Endothelial cell of umbilical vein (primary cell): ENCODE data around the gene HSPB6. TPM values are rescaled to one million over a fixed set of nuclear protein-coding genes. Genes with fewer than 3 reads are reported as not detected.

Experiments
- Bru-seq: library from RNA; stranded (reverse); fragments of 400-500 nt; gene quantifications from one replicate; lab custom pipeline; 2021; lab: Mats Ljungman, UMichigan
- BruChase-seq, 2 experiments: library from RNA; stranded (reverse); fragments of 400-500 nt; gene quantifications; one replicate each; lab custom pipeline; 2021; lab: Mats Ljungman, UMichigan
- BruUV-seq: library from RNA; stranded (reverse); fragments of 400-500 nt; replicated peaks from 2 replicates; lab custom pipeline; 2021; lab: Mats Ljungman, UMichigan
- CTCF ChIA-PET: fragments of 300-600, 350-600 bp; sonication (Branson Sonifier 250); formaldehyde crosslinking; loops from one replicate; lab custom pipeline; 2021; ENCODE audit warnings: antibody characterized with exemption, inconsistent platforms; lab: Charles Lee
- POLR2A ChIA-PET: fragments of 300-600, 350-600 bp; sonication (Branson Sonifier 250); formaldehyde crosslinking; loops from one replicate; lab custom pipeline; 2021; ENCODE audit warnings: antibody characterized with exemption, inconsistent platforms; lab: Charles Lee
- DNase-seq: peaks from one replicate; pipeline ENCODE4 v3.0.0-alpha.2; 2011; ENCODE audit warnings: low read depth, low spot score
- FAIRE-seq: peaks from 2 replicates; lab custom pipeline; 2011; peaks lifted over from hg19 to GRCh38; lab: Jason Lieb, UNC
- H2AFZ ChIP-seq: 2 replicates; pipeline ENCODE4 v1.6.0; 2012; ENCODE audit warnings: low read depth, low read length, control low read depth, inconsistent platforms
- H3K27ac ChIP-seq: 2 replicates; pipeline ENCODE4 v1.5.1; 2011; ENCODE audit warnings: low read depth, mild to moderate bottlenecking, control low read depth, low read length, moderate library complexity; ENCODE audit not compliant: insufficient read depth
- H3K27me3 ChIP-seq, 2 experiments: 2 replicates each; pipeline versions ENCODE4 v1.6.0 to v1.6.1; 2011; ENCODE audit warnings: low read length in 2 of 2, mixed read lengths in 1 of 2; ENCODE audit not compliant: control insufficient read depth in 2 of 2, insufficient read depth in 2 of 2
- H3K36me3 ChIP-seq, 2 experiments: 2 replicates in 1 of 2; 3 replicates in 1 of 2; pipeline ENCODE4 v1.5.1; 2011; ENCODE audit warnings: low read length in 2 of 2, mild to moderate bottlenecking in 1 of 2, moderate library complexity in 1 of 2; ENCODE audit not compliant: control insufficient read depth in 2 of 2, insufficient read depth in 2 of 2; ENCODE audit errors: extremely low read depth in 1 of 2
- H3K4me1 ChIP-seq: 3 replicates; pipeline ENCODE4 v1.5.1; 2011; ENCODE audit warnings: mild to moderate bottlenecking, low read length; ENCODE audit not compliant: control insufficient read depth, insufficient read depth; ENCODE audit errors: extremely low read depth
- H3K4me2 ChIP-seq: 2 replicates; pipeline ENCODE4 v1.6.1; 2011; ENCODE audit warnings: low read length, control low read depth, mixed read lengths; ENCODE audit not compliant: insufficient read depth
- H3K4me3 ChIP-seq, 3 experiments: fragments of 200-600 bp in 1 of 3; sonication (generic), shearing (Covaris generic) in 1 of 3; replicated peaks in 1 of 3; 2 replicates each; pipeline ENCODE4 v1.5.1; 2011 to 2016; ENCODE audit warnings: control low read depth in 3 of 3, low read length in 3 of 3, mild to moderate bottlenecking in 2 of 3, inconsistent platforms in 1 of 3, low read depth in 1 of 3, moderate library complexity in 1 of 3; ENCODE audit not compliant: insufficient read depth in 1 of 3
- H3K79me2 ChIP-seq: 2 replicates; pipeline ENCODE4 v1.6.0; 2012; ENCODE audit warnings: low read length, inconsistent platforms; ENCODE audit not compliant: control insufficient read depth, insufficient read depth
- H3K9ac ChIP-seq: replicated peaks from 2 replicates; pipeline ENCODE3; 2011; ENCODE audit warnings: low read length, control low read depth; ENCODE audit not compliant: insufficient read depth; ENCODE audit errors: extremely low read depth
- H3K9me1 ChIP-seq: replicated peaks from 3 replicates; pipeline ENCODE4 v1.6.0; 2011; ENCODE audit warnings: mild to moderate bottlenecking, low read length; ENCODE audit not compliant: control insufficient read depth, insufficient read depth; ENCODE audit errors: extremely low read depth
- H3K9me3 ChIP-seq: replicated peaks from 2 replicates; pipeline ENCODE4 v1.5.1; 2012; ENCODE audit warnings: low read length, inconsistent platforms; ENCODE audit not compliant: control insufficient read depth, insufficient read depth
- H4K20me1 ChIP-seq: replicated peaks from 2 replicates; pipeline ENCODE3; 2011; ENCODE audit warnings: mild to moderate bottlenecking, low read length; ENCODE audit not compliant: control insufficient read depth, insufficient read depth; ENCODE audit errors: extremely low read depth
- CTCF ChIP-seq, 2 donors: IDR thresholded peaks; 1 replicate in 1 of 2; 2 replicates in 1 of 2; pipeline ENCODE4 v1.5.1; 2011; ENCODE audit warnings: low read length in 2 of 2, mild to moderate bottlenecking in 2 of 2, moderate library complexity in 2 of 2, control low read depth in 1 of 2, inconsistent platforms in 1 of 2, low read depth in 1 of 2; ENCODE audit not compliant: insufficient read depth in 1 of 2; ENCODE audit errors: extremely low read depth in 1 of 2
- EZH2 ChIP-seq: IDR thresholded peaks from 2 replicates; pipeline ENCODE4 v1.6.1; 2012; ENCODE audit warnings: borderline replicate concordance, low read depth, mild to moderate bottlenecking, moderate library complexity, low read length, inconsistent platforms; ENCODE audit not compliant: severe bottlenecking
- FOS ChIP-seq: IDR thresholded peaks from 2 replicates; pipeline ENCODE4 v1.6.1; 2011; ENCODE audit warnings: mild to moderate bottlenecking, low read length, moderate library complexity, borderline replicate concordance; ENCODE audit not compliant: insufficient read depth
- GATA2 ChIP-seq: IDR thresholded peaks from 2 replicates; pipeline ENCODE4 v1.7.0; 2011; ENCODE audit warnings: low read depth, mild to moderate bottlenecking, moderate library complexity, mixed read lengths, low read length; ENCODE audit not compliant: insufficient read length, insufficient read depth
- JUN ChIP-seq: IDR thresholded peaks from 2 replicates; pipeline ENCODE4 v1.6.1; 2011; ENCODE audit warnings: borderline replicate concordance, low read depth; ENCODE audit not compliant: insufficient read length, insufficient read depth
- MAX ChIP-seq: IDR thresholded peaks from 2 replicates; pipeline ENCODE4 v1.6.1; 2011; ENCODE audit not compliant: insufficient read depth, insufficient read length
- MYC ChIP-seq: IDR thresholded peaks from one replicate; pipeline ENCODE4 v1.6.1; 2011; ENCODE audit warnings: mild to moderate bottlenecking, low read depth, low read length
- POLR2A ChIP-seq: IDR thresholded peaks from 2 replicates; pipeline ENCODE4 v1.6.1; 2012; ENCODE audit warnings: low read depth, mild to moderate bottlenecking, control low read depth, low read length
- POLR2AphosphoS5 ChIP-seq: IDR thresholded peaks from 2 replicates; pipeline ENCODE4 v1.6.1; 2012; ENCODE audit warnings: low read depth, mild to moderate bottlenecking, control low read depth, low read length, moderate library complexity; ENCODE audit not compliant: insufficient read depth
- dilution Hi-C: fragments of 300-500 bp; cut with MboI; formaldehyde crosslinking; loops from one replicate; pipeline ENCODE4 v1.15.0; 2019; ENCODE audit warnings: low sequenced_read_pairs; ENCODE audit not compliant: extremely low pct_ligation_motif_present
- intact Hi-C: fragments of 100-400 bp; cut with micrococcal nuclease; formaldehyde crosslinking; loops from one replicate; pipeline ENCODE4 v1.10.0; 2022
- long read RNA-seq: library from polyadenylated mRNA; stranded (forward); transcript quantifications from one replicate; pipeline ENCODE4 v2.0.0, GENCODE V29; 2021
- polyA minus RNA-seq, 3 experiments: library from RNA; depleted of rRNA, polyadenylated mRNA; stranded (reverse); fragments of >200 nt; gene quantifications; 1 replicate in 1 of 3; 2 replicates in 2 of 3; pipeline ENCODE4 v1.2.3, GENCODE V29; 2011
- polyA plus RNA-seq, 4 experiments: library from polyadenylated mRNA; depleted of rRNA in 3 of 4; stranded (reverse) in 3 of 4; unstranded in 1 of 4; fragments of >200 nt; gene quantifications; 2 replicates each; pipeline versions ENCODE4 v1.2.1 to v1.2.3, GENCODE V29; 2011 to 2012; ENCODE audit warnings: missing spikeins in 1 of 4
- total RNA-seq: library from RNA; stranded (reverse); gene quantifications from 2 replicates; pipeline ENCODE4 v1.2.3, GENCODE V29; 2021

The HSPB6 gene
- total RNA-seq (2.7 and 6.2 TPM in 2 replicates), polyA plus RNA-seq (2.3 and 3.4 TPM in 2 replicates), polyA minus RNA-seq (0.74 and 1.4 TPM in 2 replicates), Bru-seq, nascent RNA (percentile 36 among the genes with signal in this experiment), BruChase-seq, experiment 1, labeled RNA remaining after a 6-hour chase (percentile 42 among the genes with signal in this experiment), BruChase-seq, experiment 2, labeled RNA remaining after a 2-hour chase (percentile 26 among the genes with signal in this experiment)
- polyA plus RNA-seq (2011; cell fraction: cytosol; rRNA removed): 2.1 and 3.1 TPM in 2 replicates
- polyA plus RNA-seq (2011; cell fraction: nucleus; rRNA removed): 0.53 and 1.1 TPM in 2 replicates
- 9.0 and 24.4 TPM in 2 replicates for polyA plus RNA-seq (2012)
- 1.3 TPM for polyA minus RNA-seq (2011; cell fraction: cytosol; rRNA and poly(A)+ RNA removed)
- polyA minus RNA-seq (2011; cell fraction: nucleus; rRNA and poly(A)+ RNA removed): 0.67 and 1.2 TPM in 2 replicates
- long read RNA-seq, transcript HSPB6-201 (3 exons, 1,457 nt): major isoform, 5 of 6 reads
- long read RNA-seq, partial matches to known transcripts: 0 of 6 reads
- long read RNA-seq, other reads (novel, unspliced or antisense): 1 of 6 reads

- H3K9ac ChIP-seq: peak within 1 kb of the TSS; percentile 56
- POLR2A ChIA-PET: interaction anchor here (0.9 to 1.0 kb wide), 2 partner anchors 8 to 16 kb away, joined by 3 to 5 read pairs; partner anchors contain the start of gene LIN37
- no peaks in the 10 kb centered on the region for H3K9me1 ChIP-seq
- H3K79me2 ChIP-seq: peaks cover 14% of the 10 kb centered on the region
- H3K4me2 ChIP-seq: peak within 1 kb of the TSS; percentile 45
- peak within 1 kb of the TSS in 2 of 3 experiments; percentile 16 to 27 for H3K4me3 ChIP-seq
- no peak for TF ChIP-seq MYC
- TF ChIP-seq POLR2AphosphoS5: no peak
- no peak for TF ChIP-seq EZH2
- no peak for TF ChIP-seq POLR2A
- no peak for TF ChIP-seq CTCF (IDR thresholded peaks at IDR 0.05; ENCODE audit: extremely low read depth in 1 of 2, insufficient read depth in 1 of 2, low read depth in 1 of 2, low read length in 2 of 2)
- no peak for TF ChIP-seq MAX
- TF ChIP-seq GATA2: no peak
- TF ChIP-seq JUN: no peak
- TF ChIP-seq FOS: no peak
- H3K4me1 ChIP-seq: peaks cover 22% of the 10 kb centered on the region
- dilution Hi-C loops (no loop called here), intact Hi-C loops (loop anchor here (1.0 to 5.0 kb wide), 2 partner anchors 8 to 109 kb away; partner anchors contain the start of genes COX6B1 and LIN37)
- H3K9me3 ChIP-seq: no peaks in the 10 kb centered on the region
- H4K20me1 ChIP-seq: no peaks in the 10 kb centered on the region
- DNase-seq: peak; percentile 37
- BruUV-seq: no TSS peak
- CTCF ChIA-PET: interaction anchor here (0.9 kb wide), 3 partner anchors 8 to 16 kb away, joined by 3 to 4 read pairs (median 3); partner anchors contain the start of genes LIN37, PSENEN and U2AF1L4
- FAIRE-seq: peak; percentile 50
- H2AFZ ChIP-seq: peak within 1 kb of the TSS; percentile 45
- no peaks in the 10 kb centered on the region for H3K27me3 ChIP-seq
- H3K36me3 ChIP-seq: peaks cover 0 to 13% of the 10 kb centered on the region in 2 experiments
- peak within 1 kb of the TSS; percentile 78 for H3K27ac ChIP-seq
Observed at GRCh38 chr19:35756377-35757230, at the start of gene HSPB6. TSS of gene HSPB6 (minus strand) at chr19:35757029. CDS start at chr19:35757008, 21 bp downstream.
